Activated naive CD4-positive, alpha-beta T cell treated with anti-CD3 and anti-CD28 coated beads for 36 hours (primary cell): ENCODE results near the gene ZNF212. TPM values are rescaled to one million over a fixed set of nuclear protein-coding genes. Genes with fewer than 3 reads are reported as not detected.
A peak's percentile ranks its signal among the peaks of the same experiment; 100 is the strongest.

Source experiments
- CTCF ChIA-PET: fragments of 350-600 bp; sonication (Branson Sonifier 250); formaldehyde crosslinking; loops from one replicate; lab custom pipeline; 2021; ENCODE audit warnings: antibody characterized with exemption; lab: Charles Lee
- DNase-seq: peaks from one replicate; pipeline ENCODE4 v3.0.0-alpha.2; 2020
- H3K27ac Mint-ChIP-seq: one replicate; pipeline ENCODE4 v1.8.0; 2021; ENCODE audit warnings: mild to moderate bottlenecking, mixed read lengths
- H3K27me3 Mint-ChIP-seq: one replicate; pipeline ENCODE4 v1.8.0; 2021; ENCODE audit warnings: low read depth, mixed read lengths
- H3K36me3 Mint-ChIP-seq: one replicate; pipeline ENCODE4 v1.8.0; 2021; ENCODE audit warnings: low read depth, mixed read lengths
- H3K4me1 Mint-ChIP-seq: one replicate; pipeline ENCODE4 v1.8.0; 2021; ENCODE audit warnings: low read depth, mixed read lengths
- H3K4me3 Mint-ChIP-seq: one replicate; pipeline ENCODE4 v1.8.0; 2021; ENCODE audit warnings: mild to moderate bottlenecking, moderate library complexity, mixed read lengths
- H3K9me3 Mint-ChIP-seq: one replicate; pipeline ENCODE4 v1.8.0; 2021; ENCODE audit warnings: mixed read lengths
- intact Hi-C: fragments of 100-400 bp; cut with micrococcal nuclease; formaldehyde crosslinking; loops from one replicate; pipeline ENCODE4 v1.15.1; 2023
- total RNA-seq, 2 experiments: library from RNA; stranded (reverse); gene quantifications; one replicate each; pipeline ENCODE4 v1.2.3, GENCODE V29; 2021

Gene ZNF212
- total RNA-seq, 2 experiments from 2014 or later = 9.0 to 10.4 TPM

- intact Hi-C loops = loop anchor here (10.0 kb wide), 1 partner anchor 433 kb away; a partner anchor contains a TSS
- H3K4me3 Mint-ChIP-seq = no peak overlapping the region
- no peaks in the 10 kb centered on the region for H3K9me3 Mint-ChIP-seq
- DNase-seq = no peak
- peaks cover 29% of the 10 kb centered on the region for H3K4me1 Mint-ChIP-seq
- no peaks in the 10 kb centered on the region for H3K27me3 Mint-ChIP-seq
- H3K27ac Mint-ChIP-seq = no peak overlapping the region
- CTCF ChIA-PET = no interaction called here
- peaks cover 14% of the 10 kb centered on the region for H3K36me3 Mint-ChIP-seq
Observed at GRCh38 chr7:149282331-149282655, 42.8 kb downstream of the ZNF212 start.

- CTCF ChIA-PET = interaction anchor here (3.7 kb wide), 1 partner anchor 21 kb away, joined by 26 read pairs; the partner anchor contains the start of gene ZNF783
- DNase-seq = no peak
- H3K27me3 Mint-ChIP-seq = no peaks in the 10 kb centered on the region
- H3K27ac Mint-ChIP-seq = no peak overlapping the region
- H3K9me3 Mint-ChIP-seq = no peaks in the 10 kb centered on the region
- H3K36me3 Mint-ChIP-seq = peaks cover 8% of the 10 kb centered on the region
- H3K4me1 Mint-ChIP-seq = peaks cover 36% of the 10 kb centered on the region
- no peak overlapping the region for H3K4me3 Mint-ChIP-seq
- intact Hi-C loops = loop anchor here (10.0 kb wide), 1 partner anchor 431 kb away; a partner anchor contains a TSS
Observed at GRCh38 chr7:149283321-149283720, 43.9 kb downstream of the ZNF212 start.

DNA sequence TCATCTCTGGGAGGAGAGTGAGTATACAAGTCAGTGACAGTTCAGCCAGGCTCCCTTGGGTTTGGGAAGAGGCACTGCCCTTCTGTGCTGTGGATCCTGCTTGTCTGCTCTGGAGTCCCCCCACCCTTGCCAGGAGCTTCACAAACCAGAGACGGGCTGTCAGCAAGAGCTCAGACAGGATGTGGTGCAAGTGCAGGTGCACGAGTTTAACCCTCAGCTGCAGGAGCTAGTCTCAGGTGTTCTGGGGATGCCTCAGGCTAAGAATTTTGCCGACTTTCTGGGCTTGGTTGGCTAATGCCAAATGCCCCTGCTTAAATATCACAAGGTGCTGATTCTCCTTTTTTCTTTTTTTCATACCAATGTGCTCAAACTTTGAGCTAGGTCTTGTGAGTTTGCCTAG lies 44.9 kb downstream of the ZNF212 start:
- Mint-ChIP-seq H3K4me1 (peaks cover 36% of the 10 kb centered on the region), H3K9me3 (no peaks in the 10 kb centered on the region), H3K27me3 (no peaks in the 10 kb centered on the region), H3K27ac (peak overlapping the region; percentile 13), H3K4me3 (peak overlapping the region; percentile 79), H3K36me3 (peaks cover 6% of the 10 kb centered on the region)
- DNase-seq = peak; percentile 62
- intact Hi-C loops = loop anchor here (2.0 to 10.0 kb wide), 2 partner anchors 256 to 430 kb away; partner anchors contain the start of gene PDIA4
- CTCF ChIA-PET = interaction anchor here (0.7 to 3.7 kb wide), 8 partner anchors 22 to 157 kb away, joined by 3 to 26 read pairs (median 6); partner anchors contain the start of genes ZNF282, ZNF398 and ZNF783

- intact Hi-C loops = loop anchor here (1.0 to 10.0 kb wide), 11 partner anchors 12 to 430 kb away; partner anchors contain the start of genes PDIA4, ZNF212, ZNF398 and ZNF783
- H3K36me3 Mint-ChIP-seq = peaks cover 4% of the 10 kb centered on the region
- no peaks in the 10 kb centered on the region for H3K9me3 Mint-ChIP-seq
- DNase-seq = peak; percentile 99
- no peaks in the 10 kb centered on the region for H3K27me3 Mint-ChIP-seq
- peak overlapping the region; percentile 79 for H3K4me3 Mint-ChIP-seq
- CTCF ChIA-PET = interaction anchor here (0.6 to 3.7 kb wide), 12 partner anchors 20 to 338 kb away, joined by 3 to 26 read pairs (median 4); partner anchors contain the start of genes ZNF282, ZNF398 and ZNF783
- H3K4me1 Mint-ChIP-seq = peaks cover 36% of the 10 kb centered on the region
- H3K27ac Mint-ChIP-seq = no peak overlapping the region
Observed at GRCh38 chr7:149284850-149285585, 45.6 kb downstream of the ZNF212 start.

GRCh38 chr7:149285603-149286002 lies 46.2 kb downstream of the ZNF212 start:
- H3K4me1 Mint-ChIP-seq = peaks cover 36% of the 10 kb centered on the region
- intact Hi-C loops = loop anchor here (1.0 to 10.0 kb wide), 11 partner anchors 12 to 429 kb away; partner anchors contain the start of genes PDIA4, ZNF212, ZNF398 and ZNF783
- CTCF ChIA-PET = interaction anchor here (0.6 to 3.7 kb wide), 11 partner anchors 20 to 337 kb away, joined by 3 to 26 read pairs (median 5); partner anchors contain the start of genes ZNF282, ZNF398 and ZNF783
- H3K27ac Mint-ChIP-seq = peak overlapping the region; percentile 47
- H3K27me3 Mint-ChIP-seq = no peaks in the 10 kb centered on the region
- peaks cover 4% of the 10 kb centered on the region for H3K36me3 Mint-ChIP-seq
- H3K4me3 Mint-ChIP-seq = peak overlapping the region; percentile 79
- H3K9me3 Mint-ChIP-seq = no peaks in the 10 kb centered on the region
- DNase-seq = no peak

DNA sequence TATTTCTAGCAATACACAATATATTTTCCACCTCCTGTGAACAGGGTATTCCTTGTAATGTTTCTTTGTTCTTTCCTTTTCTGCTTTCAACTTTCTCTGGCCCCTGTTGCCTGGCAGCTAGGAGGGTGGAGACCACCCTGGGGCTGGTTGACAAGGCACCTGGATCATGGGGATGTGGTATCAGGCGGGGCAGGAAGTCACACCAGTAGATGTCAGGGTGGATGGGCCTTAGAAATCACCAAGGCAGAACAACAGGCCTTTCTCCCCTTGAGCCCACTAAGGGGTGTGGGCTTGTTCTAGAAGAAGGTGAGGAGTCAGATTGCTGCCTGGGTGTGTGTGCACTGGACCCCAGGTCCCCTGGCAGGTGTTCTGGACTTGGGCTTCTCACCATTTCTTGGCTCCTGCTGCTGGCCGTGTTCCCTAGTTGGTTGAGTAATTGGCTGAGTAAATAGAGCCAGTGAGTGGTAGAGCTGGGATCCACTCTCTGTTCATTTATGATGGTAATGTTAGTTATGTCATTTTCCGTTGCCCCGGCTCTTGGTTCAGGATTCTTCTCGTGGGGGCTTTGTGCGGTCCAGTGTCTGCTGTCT lies 47.5 kb downstream of the ZNF212 start:
- CTCF ChIA-PET = interaction anchor here (3.7 kb wide), 1 partner anchor 25 kb away, joined by 26 read pairs; the partner anchor contains the start of gene ZNF783
- Mint-ChIP-seq H3K4me1 (peaks cover 36% of the 10 kb centered on the region), H3K27ac (no peak overlapping the region), H3K4me3 (no peak overlapping the region), H3K36me3 (peaks cover 4% of the 10 kb centered on the region), H3K9me3 (no peaks in the 10 kb centered on the region), H3K27me3 (no peaks in the 10 kb centered on the region)
- intact Hi-C loops = loop anchor here (10.0 kb wide), 1 partner anchor 428 kb away; a partner anchor contains a TSS
- DNase-seq = no peak

DNA sequence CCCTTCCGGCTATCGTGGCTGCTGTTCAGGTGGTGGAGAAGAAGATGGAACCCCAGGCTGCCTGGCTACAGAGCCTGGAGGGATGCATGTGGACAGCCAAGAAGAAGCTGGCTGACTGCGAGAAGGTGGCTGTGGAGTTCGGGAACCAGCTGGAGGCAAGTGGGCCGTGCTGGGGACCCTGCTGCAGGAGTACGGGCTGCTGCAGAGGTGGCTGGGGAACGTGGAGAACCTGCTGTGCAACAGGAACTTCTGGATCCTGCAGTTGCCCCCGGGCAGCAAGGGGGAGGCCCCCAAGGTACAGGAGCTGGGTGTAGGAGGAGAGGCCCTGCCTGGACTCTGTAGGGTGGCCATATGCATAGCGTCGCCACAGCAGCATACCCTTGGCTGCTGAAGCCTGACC lies 48.2 kb downstream of the ZNF212 start:
- Mint-ChIP-seq H3K4me1 (peaks cover 36% of the 10 kb centered on the region), H3K9me3 (no peaks in the 10 kb centered on the region), H3K27ac (no peak overlapping the region), H3K27me3 (no peaks in the 10 kb centered on the region), H3K36me3 (peaks cover under 1% of the 10 kb centered on the region), H3K4me3 (no peak overlapping the region)
- intact Hi-C loops = loop anchor here (10.0 kb wide), 1 partner anchor 427 kb away; a partner anchor contains a TSS
- CTCF ChIA-PET = no interaction called here
- no peak for DNase-seq

DNA sequence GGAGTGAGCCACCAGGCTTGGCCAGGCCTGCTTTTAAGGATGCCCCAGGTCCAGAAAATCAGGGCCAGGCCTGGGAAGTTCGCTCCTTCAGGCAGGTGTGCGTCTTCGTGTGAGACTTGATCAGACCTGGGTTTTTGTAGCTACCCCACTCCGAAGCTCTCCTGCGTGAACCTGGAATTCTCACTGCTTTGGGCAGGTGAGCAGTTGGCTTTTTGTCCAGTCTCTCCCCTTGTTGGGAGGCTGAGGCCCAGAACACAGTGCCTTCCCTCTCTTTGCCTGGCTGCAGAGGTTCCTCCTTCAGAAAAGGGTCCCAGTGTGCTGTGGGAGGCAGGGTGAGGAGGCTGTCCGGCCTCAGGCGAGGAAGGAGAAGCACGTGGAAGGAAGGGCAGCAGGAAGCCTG lies 49.8 kb downstream of the ZNF212 start:
- DNase-seq = no peak
- Mint-ChIP-seq H3K27me3 (no peaks in the 10 kb centered on the region), H3K4me3 (no peak overlapping the region), H3K27ac (no peak overlapping the region), H3K4me1 (peaks cover 30% of the 10 kb centered on the region), H3K9me3 (no peaks in the 10 kb centered on the region), H3K36me3 (peaks cover 2% of the 10 kb centered on the region)
- intact Hi-C loops = loop anchor here (10.0 kb wide), 1 partner anchor 426 kb away; a partner anchor contains a TSS
- CTCF ChIA-PET = interaction anchor here (0.8 kb wide), 1 partner anchor 21 kb away, joined by 3 read pairs; no protein-coding TSS in a partner anchor

GRCh38 chr7:149289856-149290255 lies 50.4 kb downstream of the ZNF212 start:
- Mint-ChIP-seq H3K4me3 (no peak overlapping the region), H3K4me1 (peaks cover 24% of the 10 kb centered on the region), H3K36me3 (peaks cover 2% of the 10 kb centered on the region), H3K27ac (no peak overlapping the region), H3K27me3 (no peaks in the 10 kb centered on the region), H3K9me3 (no peaks in the 10 kb centered on the region)
- no peak for DNase-seq
- intact Hi-C loops = loop anchor here (10.0 kb wide), 1 partner anchor 425 kb away; a partner anchor contains a TSS
- CTCF ChIA-PET = interaction anchor here (0.6 to 0.7 kb wide), 2 partner anchors 113 to 302 kb away, joined by 3 read pairs; no protein-coding TSS in a partner anchor

DNA sequence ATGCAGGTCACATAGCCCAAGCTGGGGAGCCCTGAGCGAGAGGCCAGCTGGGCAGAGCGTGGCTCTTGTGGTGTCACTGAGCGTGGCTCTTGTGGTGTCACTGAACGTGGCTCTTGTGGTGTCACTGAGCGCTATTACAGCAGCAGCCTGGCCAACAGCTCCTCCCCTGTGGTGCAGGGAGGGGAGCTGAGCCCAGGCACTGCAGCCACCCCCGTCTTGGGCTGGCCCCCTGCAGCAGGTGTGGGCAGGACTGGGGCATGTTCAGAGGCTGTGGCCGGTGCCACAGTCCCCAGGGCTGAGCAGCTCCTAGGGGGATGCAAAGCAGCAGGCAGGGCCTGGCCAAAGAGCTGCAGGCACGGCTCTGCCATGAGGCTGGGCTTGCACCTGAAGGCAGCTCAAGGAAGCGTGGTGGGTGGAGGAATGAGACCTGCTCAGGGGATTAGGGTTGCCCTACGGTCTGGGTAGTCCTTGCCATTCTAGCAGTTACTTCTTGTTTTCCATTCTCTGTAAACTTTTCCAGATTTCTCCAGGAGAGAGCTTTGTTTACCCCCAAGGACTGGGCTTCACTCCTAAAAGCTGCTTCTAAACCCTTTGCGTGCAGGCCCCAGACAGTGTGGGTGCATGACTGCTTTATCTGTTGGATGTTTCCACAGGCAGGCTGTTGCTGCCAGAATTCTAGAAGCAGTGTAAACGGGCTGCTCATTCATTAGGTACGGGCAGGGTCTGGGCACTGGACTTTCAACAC lies 51.8 kb downstream of the ZNF212 start:
- intact Hi-C loops = no loop called here
- peaks cover 13% of the 10 kb centered on the region for H3K4me1 Mint-ChIP-seq
- no peak overlapping the region for H3K4me3 Mint-ChIP-seq
- no peak for DNase-seq
- H3K36me3 Mint-ChIP-seq = peaks cover 2% of the 10 kb centered on the region
- H3K9me3 Mint-ChIP-seq = no peaks in the 10 kb centered on the region
- no peak overlapping the region for H3K27ac Mint-ChIP-seq
- CTCF ChIA-PET = interaction anchor here (0.9 to 1.3 kb wide), 2 partner anchors 29 to 96 kb away, joined by 3 to 4 read pairs; partner anchors contain the start of genes ZNF282 and ZNF783
- no peaks in the 10 kb centered on the region for H3K27me3 Mint-ChIP-seq

DNA sequence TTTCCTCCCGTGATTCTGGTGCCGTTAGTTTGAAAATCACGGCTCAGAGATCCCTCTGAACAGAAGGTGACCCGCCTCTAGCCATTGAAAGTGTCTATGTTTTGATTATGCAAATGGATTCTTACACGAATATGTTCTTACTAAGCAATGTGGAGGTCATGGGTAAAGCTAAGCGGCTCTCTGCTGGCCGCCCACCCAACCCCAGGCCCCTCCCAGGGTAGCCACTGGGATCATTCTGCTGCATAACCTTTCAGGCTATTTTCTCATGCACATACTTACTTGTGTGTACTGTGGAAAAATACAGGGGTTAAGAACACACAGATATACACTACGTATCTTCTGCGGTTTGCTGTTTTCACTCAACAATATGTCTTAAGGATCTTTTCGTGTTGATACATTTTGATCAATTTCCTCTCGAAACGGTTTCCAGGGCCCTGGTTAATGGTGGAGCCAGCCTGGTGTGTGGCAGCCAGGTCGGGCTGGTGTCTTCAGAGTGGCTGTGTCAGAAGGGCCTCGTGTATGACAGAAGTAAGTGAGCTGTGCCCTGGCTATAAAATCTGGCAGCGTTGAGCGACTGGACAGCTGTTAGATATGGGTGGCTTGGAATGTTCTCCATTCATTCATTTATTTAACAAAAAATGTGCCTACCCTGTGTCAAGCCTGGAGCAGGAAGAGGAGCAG lies 52.5 kb downstream of the ZNF212 start:
- Mint-ChIP-seq H3K4me1 (peaks cover 13% of the 10 kb centered on the region), H3K27ac (no peak overlapping the region), H3K4me3 (no peak overlapping the region), H3K27me3 (no peaks in the 10 kb centered on the region), H3K36me3 (peaks cover 3% of the 10 kb centered on the region), H3K9me3 (no peaks in the 10 kb centered on the region)
- CTCF ChIA-PET = interaction anchor here (0.9 to 1.3 kb wide), 2 partner anchors 30 to 97 kb away, joined by 3 to 4 read pairs; partner anchors contain the start of genes ZNF282 and ZNF783
- intact Hi-C loops = no loop called here
- no peak for DNase-seq
